Neuronal stem cell (in vitro differentiated cells): ENCODE results near the gene GAN.
A peak's percentile ranks its signal among the peaks of the same experiment; 100 is the strongest.

ENCODE experiments used
- DNase-seq: peaks from one replicate; pipeline ENCODE4 v3.0.0-alpha.2; 2013; ENCODE audit warnings: low spot score
- H2AFZ ChIP-seq: one replicate; pipeline ENCODE4 v1.6.1; 2013; ENCODE audit warnings: mild to moderate bottlenecking, low read length, inconsistent platforms
- H2AK5ac ChIP-seq: 2 replicates; pipeline ENCODE4 v1.6.1; 2013; ENCODE audit warnings: low read depth, mild to moderate bottlenecking, inconsistent platforms, low read length, moderate library complexity, mixed read lengths
- H2BK120ac ChIP-seq: 2 replicates; pipeline ENCODE4 v1.6.1; 2013; ENCODE audit warnings: low read depth, mild to moderate bottlenecking, inconsistent platforms, low read length, moderate library complexity, mixed read lengths
- H2BK12ac ChIP-seq: one replicate; pipeline ENCODE4 v1.6.1; 2013; ENCODE audit warnings: low read length, inconsistent platforms
- H2BK15ac ChIP-seq: 2 replicates; pipeline ENCODE4 v1.6.1; 2013; ENCODE audit warnings: mild to moderate bottlenecking, low read length, inconsistent platforms, mixed read lengths
- H2BK5ac ChIP-seq: one replicate; pipeline ENCODE4 v1.6.1; 2013; ENCODE audit warnings: inconsistent platforms, mild to moderate bottlenecking, low read length, moderate library complexity
- H3K14ac ChIP-seq: one replicate; pipeline ENCODE4 v1.6.1; 2013; ENCODE audit warnings: low read length, inconsistent platforms
- H3K18ac ChIP-seq: 2 replicates; pipeline ENCODE4 v1.6.1; 2013; ENCODE audit warnings: low read length, inconsistent platforms
- H3K23ac ChIP-seq: 2 replicates; pipeline ENCODE4 v1.6.1; 2013; ENCODE audit warnings: low read depth, mild to moderate bottlenecking, mixed read lengths, low read length, inconsistent platforms; ENCODE audit not compliant: poor library complexity
- H3K27ac ChIP-seq: replicated peaks from 3 replicates; pipeline ENCODE4 v1.5.1; 2013; ENCODE audit warnings: low read length, inconsistent platforms
- H3K27me3 ChIP-seq, 3 experiments: 2 replicates each; pipeline ENCODE4 v1.6.1; 2013; ENCODE audit warnings: low read length in 3 of 3, mild to moderate bottlenecking in 2 of 3, inconsistent platforms in 1 of 3, low read depth in 1 of 3, mixed read lengths in 1 of 3, moderate library complexity in 1 of 3; ENCODE audit not compliant: control insufficient read depth in 3 of 3, insufficient read depth in 3 of 3
- H3K36me3 ChIP-seq, 2 donors: replicated peaks in 1 of 2; 2 replicates each; pipeline ENCODE4 v1.6.1; 2013; ENCODE audit warnings: low read length in 2 of 2; ENCODE audit not compliant: control insufficient read depth in 2 of 2, insufficient read depth in 2 of 2
- H3K4ac ChIP-seq: 2 replicates; pipeline ENCODE4 v1.6.1; 2013; ENCODE audit warnings: inconsistent platforms, mild to moderate bottlenecking, low read length, moderate library complexity
- H3K4me1 ChIP-seq, 2 donors: 1 replicate in 1 of 2; 2 replicates in 1 of 2; pipeline ENCODE4 v1.6.1; 2013; ENCODE audit warnings: low read length in 2 of 2, low read depth in 1 of 2; ENCODE audit not compliant: control insufficient read depth in 2 of 2, insufficient read depth in 1 of 2
- H3K4me2 ChIP-seq: one replicate; pipeline ENCODE4 v1.6.1; 2013; ENCODE audit warnings: mild to moderate bottlenecking, low read length, inconsistent platforms; ENCODE audit not compliant: insufficient read depth, poor library complexity, severe bottlenecking
- H3K4me3 ChIP-seq, 2 donors: 2 replicates each; pipeline ENCODE4 v1.5.1; 2013; ENCODE audit warnings: low read length in 2 of 2, mild to moderate bottlenecking in 2 of 2, inconsistent platforms in 1 of 2, moderate library complexity in 1 of 2
- H3K79me1 ChIP-seq: one replicate; pipeline ENCODE4 v1.6.1; 2013; ENCODE audit warnings: low read depth, mild to moderate bottlenecking, inconsistent platforms, low read length, moderate library complexity
- H3K9ac ChIP-seq: one replicate; pipeline ENCODE4 v1.6.1; 2013; ENCODE audit warnings: mild to moderate bottlenecking, low read depth, low read length, inconsistent platforms; ENCODE audit not compliant: poor library complexity
- H3K9me3 ChIP-seq, 2 donors: replicated peaks in 1 of 2; 2 replicates each; pipeline versions ENCODE3 to v1.6.1; 2013; ENCODE audit warnings: low read length in 2 of 2, mild to moderate bottlenecking in 2 of 2, inconsistent platforms in 1 of 2, low read depth in 1 of 2, mixed read lengths in 1 of 2, moderate library complexity in 1 of 2; ENCODE audit not compliant: control insufficient read depth in 2 of 2, insufficient read depth in 1 of 2
- H4K8ac ChIP-seq: one replicate; pipeline ENCODE4 v1.6.1; 2013; ENCODE audit warnings: low read depth, mild to moderate bottlenecking, inconsistent platforms, low read length, moderate library complexity
- H4K91ac ChIP-seq: one replicate; pipeline ENCODE4 v1.6.1; 2013; ENCODE audit warnings: low read length, low read depth, mild to moderate bottlenecking, inconsistent platforms; ENCODE audit not compliant: poor library complexity
- WGBS, 2 donors: extraction: QIAGEN DNeasy Blood & Tissue Kit; methylation state at CpG; one replicate each; pipeline ENCODE4 v1.1.7; 2013; ENCODE audit warnings: missing lambda C conversion rate in 2 of 2, mixed read lengths in 1 of 2; ENCODE audit not compliant: insufficient read length in 2 of 2, insufficient replicate concordance in 1 of 2; ENCODE audit errors: extremely low coverage in 2 of 2; 5-methylcytosine and 5-hydroxymethylcytosine counted together

The GAN gene

GRCh38 chr16:81279392-81279791, 35.4 kb upstream of the GAN start:
- H2AFZ ChIP-seq, result no peak overlapping the region
- H3K79me1 ChIP-seq, result no peaks in the 10 kb centered on the region
- no peak overlapping the region for H4K8ac ChIP-seq
- WGBS, 2 donors, result no CpG with 5 or more reads among the region's 4 CpGs
- no peaks in the 10 kb centered on the region for H3K4me1 ChIP-seq
- H3K9ac ChIP-seq, result no peak overlapping the region
- H3K27ac ChIP-seq, result no peak overlapping the region
- no peak overlapping the region for H3K4me3 ChIP-seq
- no peak overlapping the region for H3K14ac ChIP-seq
- no peak overlapping the region for H2AK5ac ChIP-seq
- no peak for DNase-seq
- H3K27me3 ChIP-seq, result peaks cover 0 to 7% (median 2%) of the 10 kb centered on the region in 3 experiments
- H3K36me3 ChIP-seq, result no peaks in the 10 kb centered on the region
- no peak overlapping the region for H3K18ac ChIP-seq
- H2BK12ac ChIP-seq, result no peak overlapping the region
- no peak overlapping the region for H2BK5ac ChIP-seq
- no peak overlapping the region for H2BK120ac ChIP-seq
- H3K23ac ChIP-seq, result no peak overlapping the region
- H4K91ac ChIP-seq, result no peak overlapping the region
- H2BK15ac ChIP-seq, result no peak overlapping the region
- no peak overlapping the region for H3K4ac ChIP-seq
- H3K9me3 ChIP-seq, result no peaks in the 10 kb centered on the region
- H3K4me2 ChIP-seq, result no peak overlapping the region

- Histone ChIP-seq H4K91ac (no peak overlapping the region), H3K4me1 (no peaks in the 10 kb centered on the region), H3K4me3 (no peak overlapping the region), H3K4me2 (no peak overlapping the region), H3K36me3 (no peaks in the 10 kb centered on the region), H3K4ac (no peak overlapping the region), H3K9me3 (no peaks in the 10 kb centered on the region), H2BK12ac (no peak overlapping the region), H2AFZ (no peak overlapping the region), H3K27me3 (peaks cover 0 to 7% (median 2%) of the 10 kb centered on the region in 3 experiments), H3K79me1 (no peaks in the 10 kb centered on the region), H4K8ac (no peak overlapping the region), H3K14ac (no peak overlapping the region), H3K23ac (no peak overlapping the region), H3K9ac (no peak overlapping the region), H2AK5ac (no peak overlapping the region), H2BK120ac (no peak overlapping the region), H3K18ac (no peak overlapping the region), H2BK15ac (no peak overlapping the region), H3K27ac (no peak overlapping the region), H2BK5ac (no peak overlapping the region)
- DNase-seq, result no peak
- WGBS, 2 donors, result no CpG with 5 or more reads among the region's 3 CpGs
Observed at GRCh38 chr16:81280393-81280792, 34.4 kb upstream of the GAN start.

- Histone ChIP-seq H2AFZ (no peak overlapping the region), H3K23ac (no peak overlapping the region), H4K91ac (no peak overlapping the region), H3K27me3 (no peaks in the 10 kb centered on the region), H4K8ac (no peak overlapping the region), H3K14ac (no peak overlapping the region), H2AK5ac (no peak overlapping the region), H3K36me3 (no peaks in the 10 kb centered on the region), H3K4ac (no peak overlapping the region), H2BK120ac (no peak overlapping the region), H3K4me2 (no peak overlapping the region), H3K9ac (peak overlapping the region; percentile 3), H3K18ac (no peak overlapping the region), H3K4me3 (no peak overlapping the region), H2BK5ac (no peak overlapping the region), H2BK12ac (no peak overlapping the region), H3K79me1 (no peaks in the 10 kb centered on the region), H3K9me3 (no peaks in the 10 kb centered on the region), H3K4me1 (no peaks in the 10 kb centered on the region), H2BK15ac (no peak overlapping the region), H3K27ac (no peak overlapping the region)
- DNase-seq, result no peak
- no CpG with 5 or more reads among the region's 3 CpGs for WGBS, 2 donors
Observed at GRCh38 chr16:81283044-81283443, 31.7 kb upstream of the GAN start.

GRCh38 chr16:81284995-81285600, 29.7 kb upstream of the GAN start:
- Histone ChIP-seq H3K27me3 (no peaks in the 10 kb centered on the region), H3K9me3 (no peaks in the 10 kb centered on the region), H3K27ac (no peak overlapping the region), H3K4ac (no peak overlapping the region), H3K36me3 (no peaks in the 10 kb centered on the region), H3K9ac (no peak overlapping the region), H2AFZ (no peak overlapping the region), H3K4me2 (no peak overlapping the region), H3K14ac (no peak overlapping the region), H4K8ac (no peak overlapping the region), H3K23ac (no peak overlapping the region), H3K4me3 (no peak overlapping the region), H2BK5ac (no peak overlapping the region), H2AK5ac (no peak overlapping the region), H3K18ac (no peak overlapping the region), H2BK12ac (no peak overlapping the region), H2BK120ac (no peak overlapping the region), H4K91ac (no peak overlapping the region), H3K79me1 (no peaks in the 10 kb centered on the region), H2BK15ac (no peak overlapping the region), H3K4me1 (no peaks in the 10 kb centered on the region)
- no peak for DNase-seq
- no CpG with 5 or more reads among the region's 8 CpGs for WGBS, 2 donors
